Measurements from ENCODE around the gene HILPDA.

Gene HILPDA

DNA sequence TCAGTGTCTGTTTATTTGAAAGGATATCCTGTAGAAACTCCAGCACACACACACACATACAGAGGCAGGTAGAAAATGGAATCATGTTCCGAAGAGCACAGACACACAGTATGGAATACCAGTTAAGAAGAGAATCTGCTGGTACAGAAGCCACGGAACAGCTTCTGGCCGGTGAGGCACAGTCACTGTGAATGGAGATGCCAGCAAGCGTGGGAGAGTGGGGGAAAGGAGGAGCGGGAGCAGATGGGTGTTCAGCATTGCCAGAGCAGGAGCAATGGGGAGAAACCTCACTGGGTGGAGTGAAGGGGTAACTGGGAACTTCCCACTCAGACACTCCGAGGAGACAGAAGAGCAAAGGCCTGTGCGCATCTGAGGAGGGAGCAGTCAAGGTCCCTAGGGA, 36.4 kb upstream of the HILPDA start:
- Histone ChIP-seq H3K36me3 (ENCODE audit: insufficient read depth, low read length) (no peaks in the 10 kb centered on the region), H3K9me3 (ENCODE audit: low read length) (no peaks in the 10 kb centered on the region), H3K4me1 (ENCODE audit: insufficient read depth, low read length) (no peaks in the 10 kb centered on the region)

GRCh38 chr7:128420773-128421172, 34.9 kb upstream of the HILPDA start:
- peaks cover 8% of the 10 kb centered on the region for H3K4me1 ChIP-seq (ENCODE audit: insufficient read depth, low read length)
- H3K27me3 ChIP-seq (ENCODE audit: control insufficient read depth in 1 of 2, insufficient read depth in 2 of 2, low read length in 2 of 2), result no peaks in the 10 kb centered on the region
- no peaks in the 10 kb centered on the region for H3K9me3 ChIP-seq (ENCODE audit: low read length)
- no peak overlapping the region for H3K27ac ChIP-seq (ENCODE audit: low read depth, low read length)
- H3K36me3 ChIP-seq (ENCODE audit: insufficient read depth, low read length), result no peaks in the 10 kb centered on the region
- H3K4me3 ChIP-seq (ENCODE audit: low read depth in 1 of 2, low read length in 2 of 2), result no peak overlapping the region
- no peak overlapping the region for H3K9ac ChIP-seq (ENCODE audit: low read length)

More for the DNA sequence above, 36.4 kb upstream of the HILPDA start:
- Histone ChIP-seq H3K4me3 (ENCODE audit: low read depth in 1 of 2, low read length in 2 of 2) (no peak overlapping the region), H3K27ac (ENCODE audit: low read depth, low read length) (no peak overlapping the region), H3K9ac (ENCODE audit: low read length) (no peak overlapping the region), H3K27me3 (ENCODE audit: control insufficient read depth in 1 of 2, insufficient read depth in 2 of 2, low read length in 2 of 2) (no peaks in the 10 kb centered on the region)

- Histone ChIP-seq H3K4me1 (ENCODE audit: insufficient read depth, low read length) (peaks cover 8% of the 10 kb centered on the region), H3K9ac (ENCODE audit: low read length) (no peak overlapping the region), H3K9me3 (ENCODE audit: low read length) (no peaks in the 10 kb centered on the region), H3K27me3 (ENCODE audit: control insufficient read depth in 1 of 2, insufficient read depth in 2 of 2, low read length in 2 of 2) (no peaks in the 10 kb centered on the region), H3K4me3 (ENCODE audit: low read depth in 1 of 2, low read length in 2 of 2) (no peak overlapping the region), H3K27ac (ENCODE audit: low read depth, low read length) (no peak overlapping the region), H3K36me3 (ENCODE audit: insufficient read depth, low read length) (no peaks in the 10 kb centered on the region)
Measured at GRCh38 chr7:128421384-128421783, 34.3 kb upstream of the HILPDA start.

GRCh38 chr7:128422037-128422436, 33.6 kb upstream of the HILPDA start:
- Histone ChIP-seq H3K27ac (ENCODE audit: low read depth, low read length) (no peak overlapping the region), H3K9ac (ENCODE audit: low read length) (no peak overlapping the region), H3K36me3 (ENCODE audit: insufficient read depth, low read length) (no peaks in the 10 kb centered on the region), H3K9me3 (ENCODE audit: low read length) (no peaks in the 10 kb centered on the region), H3K27me3 (ENCODE audit: control insufficient read depth in 1 of 2, insufficient read depth in 2 of 2, low read length in 2 of 2) (no peaks in the 10 kb centered on the region), H3K4me1 (ENCODE audit: insufficient read depth, low read length) (peaks cover 8% of the 10 kb centered on the region), H3K4me3 (ENCODE audit: low read depth in 1 of 2, low read length in 2 of 2) (no peak overlapping the region)

GRCh38 chr7:128422842-128423241, 32.8 kb upstream of the HILPDA start:
- Histone ChIP-seq H3K4me3 (ENCODE audit: low read depth in 1 of 2, low read length in 2 of 2) (no peak overlapping the region), H3K4me1 (ENCODE audit: insufficient read depth, low read length) (peaks cover 11% of the 10 kb centered on the region), H3K27ac (ENCODE audit: low read depth, low read length) (no peak overlapping the region), H3K36me3 (ENCODE audit: insufficient read depth, low read length) (no peaks in the 10 kb centered on the region), H3K9me3 (ENCODE audit: low read length) (no peaks in the 10 kb centered on the region), H3K9ac (ENCODE audit: low read length) (no peak overlapping the region), H3K27me3 (ENCODE audit: control insufficient read depth in 1 of 2, insufficient read depth in 2 of 2, low read length in 2 of 2) (no peaks in the 10 kb centered on the region)

GRCh38 chr7:128424686-128425275, 30.9 kb upstream of the HILPDA start:
- Histone ChIP-seq H3K4me3 (ENCODE audit: low read depth in 1 of 2, low read length in 2 of 2) (no peak overlapping the region), H3K27me3 (ENCODE audit: control insufficient read depth in 1 of 2, insufficient read depth in 2 of 2, low read length in 2 of 2) (no peaks in the 10 kb centered on the region), H3K9ac (ENCODE audit: low read length) (no peak overlapping the region), H3K36me3 (ENCODE audit: insufficient read depth, low read length) (no peaks in the 10 kb centered on the region), H3K27ac (ENCODE audit: low read depth, low read length) (no peak overlapping the region), H3K4me1 (ENCODE audit: insufficient read depth, low read length) (peaks cover 11% of the 10 kb centered on the region), H3K9me3 (ENCODE audit: low read length) (no peaks in the 10 kb centered on the region)

DNA sequence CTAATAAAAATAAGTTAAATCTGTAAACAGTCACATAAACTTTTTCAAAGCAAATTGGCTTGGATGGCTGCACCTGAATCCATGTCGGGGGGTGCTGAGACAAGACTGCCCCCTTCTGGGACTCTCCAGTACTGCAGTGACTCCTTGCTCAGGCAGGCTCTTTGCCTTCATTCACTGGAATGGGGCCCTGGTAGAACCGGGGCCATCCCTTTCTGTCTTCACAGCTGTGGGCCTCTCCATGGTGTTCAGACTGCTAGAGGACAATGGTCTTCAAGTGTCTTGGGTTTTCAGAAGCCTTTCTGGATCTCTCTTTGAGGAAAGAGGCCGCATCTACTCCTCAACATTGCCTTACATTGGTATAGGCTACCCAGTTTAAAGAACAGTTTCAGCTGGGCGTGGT, 29.8 kb upstream of the HILPDA start:
- Histone ChIP-seq H3K4me3 (ENCODE audit: low read depth in 1 of 2, low read length in 2 of 2) (no peak overlapping the region), H3K36me3 (ENCODE audit: insufficient read depth, low read length) (no peaks in the 10 kb centered on the region), H3K9me3 (ENCODE audit: low read length) (no peaks in the 10 kb centered on the region), H3K27me3 (ENCODE audit: control insufficient read depth in 1 of 2, insufficient read depth in 2 of 2, low read length in 2 of 2) (no peaks in the 10 kb centered on the region), H3K27ac (ENCODE audit: low read depth, low read length) (no peak overlapping the region), H3K4me1 (ENCODE audit: insufficient read depth, low read length) (peaks cover 11% of the 10 kb centered on the region), H3K9ac (ENCODE audit: low read length) (no peak overlapping the region)

- Histone ChIP-seq H3K4me1 (ENCODE audit: insufficient read depth, low read length) (peaks cover 11% of the 10 kb centered on the region), H3K9ac (ENCODE audit: low read length) (no peak overlapping the region), H3K4me3 (ENCODE audit: low read depth in 1 of 2, low read length in 2 of 2) (no peak overlapping the region), H3K36me3 (ENCODE audit: insufficient read depth, low read length) (no peaks in the 10 kb centered on the region), H3K27ac (ENCODE audit: low read depth, low read length) (no peak overlapping the region), H3K27me3 (ENCODE audit: control insufficient read depth in 1 of 2, insufficient read depth in 2 of 2, low read length in 2 of 2) (no peaks in the 10 kb centered on the region), H3K9me3 (ENCODE audit: low read length) (no peaks in the 10 kb centered on the region)
Measured at GRCh38 chr7:128427289-128427891, 28.3 kb upstream of the HILPDA start.

- H3K4me1 ChIP-seq (ENCODE audit: insufficient read depth, low read length), result peaks cover 4% of the 10 kb centered on the region
- H3K9me3 ChIP-seq (ENCODE audit: low read length), result no peaks in the 10 kb centered on the region
- no peaks in the 10 kb centered on the region for H3K27me3 ChIP-seq (ENCODE audit: control insufficient read depth in 1 of 2, insufficient read depth in 2 of 2, low read length in 2 of 2)
- no peak overlapping the region for H3K4me3 ChIP-seq (ENCODE audit: low read depth in 1 of 2, low read length in 2 of 2)
- H3K36me3 ChIP-seq (ENCODE audit: insufficient read depth, low read length), result no peaks in the 10 kb centered on the region
- H3K9ac ChIP-seq (ENCODE audit: low read length), result no peak overlapping the region
- no peak overlapping the region for H3K27ac ChIP-seq (ENCODE audit: low read depth, low read length)
Measured at GRCh38 chr7:128430207-128430606, 25.5 kb upstream of the HILPDA start.

GRCh38 chr7:128431221-128431620, 24.5 kb upstream of the HILPDA start:
- H3K27ac ChIP-seq (ENCODE audit: low read depth, low read length), result no peak overlapping the region
- no peak overlapping the region for H3K9ac ChIP-seq (ENCODE audit: low read length)
- peaks cover 3% of the 10 kb centered on the region for H3K4me1 ChIP-seq (ENCODE audit: insufficient read depth, low read length)

GRCh38 chr7:128431754-128432153, 23.9 kb upstream of the HILPDA start:
- Histone ChIP-seq H3K27me3 (ENCODE audit: control insufficient read depth in 1 of 2, insufficient read depth in 2 of 2, low read length in 2 of 2) (no peaks in the 10 kb centered on the region), H3K9ac (ENCODE audit: low read length) (no peak overlapping the region), H3K27ac (ENCODE audit: low read depth, low read length) (no peak overlapping the region), H3K9me3 (ENCODE audit: low read length) (no peaks in the 10 kb centered on the region), H3K36me3 (ENCODE audit: insufficient read depth, low read length) (no peaks in the 10 kb centered on the region), H3K4me1 (ENCODE audit: insufficient read depth, low read length) (peaks cover 3% of the 10 kb centered on the region), H3K4me3 (ENCODE audit: low read depth in 1 of 2, low read length in 2 of 2) (no peak overlapping the region)

More at GRCh38 chr7:128431221-128431620, 24.5 kb upstream of the HILPDA start:
- Histone ChIP-seq H3K9me3 (ENCODE audit: low read length) (no peaks in the 10 kb centered on the region), H3K4me3 (ENCODE audit: low read depth in 1 of 2, low read length in 2 of 2) (no peak overlapping the region), H3K27me3 (ENCODE audit: control insufficient read depth in 1 of 2, insufficient read depth in 2 of 2, low read length in 2 of 2) (no peaks in the 10 kb centered on the region), H3K36me3 (ENCODE audit: insufficient read depth, low read length) (no peaks in the 10 kb centered on the region)

All from muscle layer of colon (tissue), 2 donors.